Femur (tissue), 1 donor: ENCODE measurements around the gene RHBDF2.
A peak's percentile ranks its signal among the peaks of the same experiment; 100 is the strongest.

Experiments used
- DNase-seq: peaks from one replicate; pipeline ENCODE4 v3.0.0-alpha.2; 2017

The RHBDF2 gene

GRCh38 chr17:76452660-76453430, 48.4 kb downstream of the RHBDF2 start, which contains the start of gene UBE2O:
UBE2O (minus strand) TSS chr17:76453152; CDS start chr17:76453141, 11 bp downstream.
- peak; percentile 92 for DNase-seq

- DNase-seq: no peak
Observed at GRCh38 chr17:76452127-76452659, 49.0 kb downstream of the RHBDF2 start.

GRCh38 chr17:76451506-76451905, 49.7 kb downstream of the RHBDF2 start:
- DNase-seq: no peak

- DNase-seq: no peak
Observed at GRCh38 chr17:76449126-76449525, 52.1 kb downstream of the RHBDF2 start.

GRCh38 chr17:76447931-76448652, 53.1 kb downstream of the RHBDF2 start:
- no peak for DNase-seq

GRCh38 chr17:76446449-76447231, 54.6 kb downstream of the RHBDF2 start:
- no peak for DNase-seq

GRCh38 chr17:76445697-76446448, 55.4 kb downstream of the RHBDF2 start:
- no peak for DNase-seq

- DNase-seq: no peak
Observed at GRCh38 chr17:76444518-76445311, 56.5 kb downstream of the RHBDF2 start.

- no peak for DNase-seq
Observed at GRCh38 chr17:76442341-76443338, 58.6 kb downstream of the RHBDF2 start.

GRCh38 chr17:76441686-76442340, 59.4 kb downstream of the RHBDF2 start:
- DNase-seq: no peak

GRCh38 chr17:76440751-76441362, 60.4 kb downstream of the RHBDF2 start:
- DNase-seq: no peak

GRCh38 chr17:76439314-76439928, 61.8 kb downstream of the RHBDF2 start:
- DNase-seq: no peak

GRCh38 chr17:76438906-76439305, 62.3 kb downstream of the RHBDF2 start:
- no peak for DNase-seq

- no peak for DNase-seq
Observed at GRCh38 chr17:76437467-76438402, 63.5 kb downstream of the RHBDF2 start.

GRCh38 chr17:76435751-76436150, 65.5 kb downstream of the RHBDF2 start:
- no peak for DNase-seq

- DNase-seq: no peak
Observed at GRCh38 chr17:76434870-76435269, 66.4 kb downstream of the RHBDF2 start.

- DNase-seq: no peak
Observed at GRCh38 chr17:76433693-76434092, 67.5 kb downstream of the RHBDF2 start.
